Epithelial cell of esophagus (primary cell): ENCODE measurements around the gene BCAN.

Source experiments
- DNase-seq: peaks from one replicate; pipeline ENCODE4 v3.0.0; 2010; ENCODE audit warnings: low read depth
- H3K4me3 ChIP-seq: 2 replicates; pipeline ENCODE4 v1.5.1; 2011; ENCODE audit warnings: mild to moderate bottlenecking, low read length, control low read depth
- TF ChIP-seq, protein P1 (sequence below): IDR thresholded peaks from 2 replicates; pipeline ENCODE4 v1.5.1; 2011; ENCODE audit warnings: low read depth, mild to moderate bottlenecking, low read length, control low read depth, inconsistent platforms; ENCODE audit not compliant: insufficient read depth; ENCODE audit errors: missing control alignments

BCAN gene

DNA sequence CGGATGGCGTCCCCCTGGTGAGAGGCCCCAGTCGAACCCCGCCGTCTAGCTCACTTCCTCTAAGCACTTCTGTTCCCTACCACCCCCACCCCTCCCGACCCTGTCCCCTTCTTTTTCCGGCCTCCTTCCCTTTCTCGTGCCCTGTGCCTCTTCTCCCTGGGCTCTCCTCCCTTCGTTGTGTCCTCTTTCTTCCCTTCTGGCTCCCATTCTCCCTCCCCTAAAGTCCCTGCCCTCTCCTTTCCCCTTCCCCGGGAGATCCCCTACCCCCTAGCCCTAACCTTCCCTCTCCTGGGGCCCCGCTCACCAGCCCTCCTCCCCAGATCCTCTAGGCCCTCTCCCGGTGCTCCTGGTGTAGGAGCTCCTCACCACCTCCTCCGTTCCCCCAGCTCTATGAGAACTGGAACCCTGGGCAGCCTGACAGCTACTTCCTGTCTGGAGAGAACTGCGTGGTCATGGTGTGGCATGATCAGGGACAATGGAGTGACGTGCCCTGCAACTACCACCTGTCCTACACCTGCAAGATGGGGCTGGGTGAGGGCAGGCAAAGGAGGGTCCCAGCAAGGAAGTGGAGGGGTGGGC is 15.9 kb downstream of the BCAN start:
- DNase-seq = no peak
- H3K4me3 ChIP-seq = no peak overlapping the region
- TF ChIP-seq, protein P1, sequence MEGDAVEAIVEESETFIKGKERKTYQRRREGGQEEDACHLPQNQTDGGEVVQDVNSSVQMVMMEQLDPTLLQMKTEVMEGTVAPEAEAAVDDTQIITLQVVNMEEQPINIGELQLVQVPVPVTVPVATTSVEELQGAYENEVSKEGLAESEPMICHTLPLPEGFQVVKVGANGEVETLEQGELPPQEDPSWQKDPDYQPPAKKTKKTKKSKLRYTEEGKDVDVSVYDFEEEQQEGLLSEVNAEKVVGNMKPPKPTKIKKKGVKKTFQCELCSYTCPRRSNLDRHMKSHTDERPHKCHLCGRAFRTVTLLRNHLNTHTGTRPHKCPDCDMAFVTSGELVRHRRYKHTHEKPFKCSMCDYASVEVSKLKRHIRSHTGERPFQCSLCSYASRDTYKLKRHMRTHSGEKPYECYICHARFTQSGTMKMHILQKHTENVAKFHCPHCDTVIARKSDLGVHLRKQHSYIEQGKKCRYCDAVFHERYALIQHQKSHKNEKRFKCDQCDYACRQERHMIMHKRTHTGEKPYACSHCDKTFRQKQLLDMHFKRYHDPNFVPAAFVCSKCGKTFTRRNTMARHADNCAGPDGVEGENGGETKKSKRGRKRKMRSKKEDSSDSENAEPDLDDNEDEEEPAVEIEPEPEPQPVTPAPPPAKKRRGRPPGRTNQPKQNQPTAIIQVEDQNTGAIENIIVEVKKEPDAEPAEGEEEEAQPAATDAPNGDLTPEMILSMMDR = no peak

DNA sequence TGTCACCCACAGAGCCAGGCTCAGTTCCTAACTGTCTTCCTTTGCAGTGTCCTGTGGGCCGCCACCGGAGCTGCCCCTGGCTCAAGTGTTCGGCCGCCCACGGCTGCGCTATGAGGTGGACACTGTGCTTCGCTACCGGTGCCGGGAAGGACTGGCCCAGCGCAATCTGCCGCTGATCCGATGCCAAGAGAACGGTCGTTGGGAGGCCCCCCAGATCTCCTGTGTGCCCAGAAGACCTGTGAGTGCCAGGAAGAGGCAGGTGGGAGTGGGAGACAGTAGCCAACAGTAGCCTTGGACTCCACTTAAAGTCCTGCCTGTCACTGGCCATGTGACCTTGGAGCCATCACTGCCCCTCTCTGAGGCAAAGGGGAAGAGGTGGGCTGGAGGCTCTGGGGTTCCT is 16.6 kb downstream of the BCAN start:
- DNase-seq = no peak
- TF ChIP-seq, protein P1 = no peak
- no peak overlapping the region for H3K4me3 ChIP-seq

DNA sequence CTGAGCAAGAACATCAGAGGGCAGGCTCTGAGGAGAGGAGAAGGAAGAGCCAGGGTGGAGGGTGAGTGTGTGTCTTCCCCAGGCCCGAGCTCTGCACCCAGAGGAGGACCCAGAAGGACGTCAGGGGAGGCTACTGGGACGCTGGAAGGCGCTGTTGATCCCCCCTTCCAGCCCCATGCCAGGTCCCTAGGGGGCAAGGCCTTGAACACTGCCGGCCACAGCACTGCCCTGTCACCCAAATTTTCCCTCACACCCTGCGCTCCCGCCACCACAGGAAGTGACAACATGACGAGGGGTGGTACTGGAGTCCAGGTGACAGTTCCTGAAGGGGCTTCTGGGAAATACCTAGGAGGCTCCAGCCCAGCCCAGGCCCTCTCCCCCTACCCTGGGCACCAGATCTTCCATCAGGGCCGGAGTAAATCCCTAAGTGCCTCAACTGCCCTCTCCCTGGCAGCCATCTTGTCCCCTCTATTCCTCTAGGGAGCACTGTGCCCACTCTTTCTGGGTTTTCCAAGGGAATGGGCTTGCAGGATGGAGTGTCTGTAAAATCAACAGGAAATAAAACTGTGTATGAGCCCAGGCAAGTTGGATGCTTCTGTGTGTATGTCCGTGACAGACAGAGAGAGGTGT is 17.1 kb downstream of the BCAN start:
- no peak overlapping the region for H3K4me3 ChIP-seq
- TF ChIP-seq, protein P1 = no peak
- no peak for DNase-seq

DNA sequence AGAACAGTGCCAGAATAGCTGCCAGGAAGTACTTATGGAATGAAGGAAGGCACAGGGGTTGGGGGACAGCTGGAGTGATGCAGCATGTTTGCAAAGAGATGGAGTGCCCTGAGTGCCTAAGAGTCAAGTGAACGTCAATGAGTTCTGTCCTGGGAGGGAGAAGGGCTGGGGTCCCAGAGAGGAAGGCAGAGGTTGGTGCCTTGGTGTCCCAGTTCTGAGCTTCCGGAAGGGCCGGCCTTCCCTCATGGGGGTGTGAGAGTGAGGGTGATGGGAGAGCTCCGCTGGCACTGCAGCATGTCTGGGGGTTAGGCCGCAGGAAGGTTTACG is 17.7 kb downstream of the BCAN start:
- TF ChIP-seq, protein P1 = no peak
- DNase-seq = no peak
- no peak overlapping the region for H3K4me3 ChIP-seq

DNA sequence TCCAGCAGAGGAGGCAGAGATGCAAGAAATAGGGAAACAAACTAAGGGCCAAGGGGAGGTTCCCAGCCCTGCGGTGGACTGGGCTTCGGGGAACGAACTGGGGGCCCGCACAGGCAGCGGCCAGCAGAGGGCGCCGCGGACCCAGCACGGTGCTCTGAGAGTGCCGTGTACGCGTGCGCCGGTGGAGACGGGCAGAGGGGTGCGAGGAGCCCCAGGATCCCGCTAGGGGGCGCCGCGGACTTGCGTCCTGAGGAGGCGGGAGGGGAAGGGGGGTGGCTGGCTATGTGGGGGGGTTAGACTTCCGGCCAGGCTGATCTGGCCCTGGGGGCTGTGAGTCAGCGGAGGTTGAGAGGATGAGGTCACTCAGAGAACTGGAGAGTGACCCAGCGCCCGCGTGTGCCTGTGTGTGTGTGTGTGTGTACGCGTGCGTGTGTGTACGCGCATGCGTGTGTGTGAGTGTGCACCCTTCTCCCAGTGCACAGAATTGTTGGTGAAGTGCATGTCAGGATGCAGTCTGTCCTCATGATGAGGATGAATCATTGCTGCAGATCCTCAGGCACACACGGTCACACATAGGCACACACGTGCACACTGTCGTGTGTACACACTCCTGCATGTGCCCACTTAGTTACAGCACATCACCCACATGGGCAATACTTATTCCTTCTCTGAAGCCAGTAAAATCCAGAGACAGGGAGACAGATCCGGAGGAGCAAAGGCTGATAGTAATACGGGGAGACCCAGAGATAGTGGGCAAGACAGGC is 18.3 kb downstream of the BCAN start:
- peak overlapping the region; percentile 46 for H3K4me3 ChIP-seq
- peak; percentile 92 for DNase-seq
- TF ChIP-seq, protein P1 = peak; percentile 81

DNA sequence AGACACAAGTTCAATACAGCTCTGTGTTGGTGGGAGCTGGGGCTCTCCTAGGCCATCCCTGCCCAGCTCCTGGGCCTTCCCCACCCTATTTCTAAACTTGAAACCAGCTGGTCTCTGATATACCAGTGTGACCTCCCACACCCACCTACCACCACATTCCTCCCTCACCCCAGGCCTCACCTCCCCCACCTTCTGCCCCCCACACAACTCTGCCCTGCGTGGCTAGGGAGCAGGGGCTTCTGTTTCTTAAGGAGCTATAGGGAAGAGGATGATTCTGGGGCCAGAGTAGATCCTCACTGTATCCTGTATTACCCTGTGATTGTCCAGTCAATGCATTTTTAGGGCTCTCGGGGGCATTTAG is 18.8 kb downstream of the BCAN start:
- TF ChIP-seq, protein P1 = no peak
- H3K4me3 ChIP-seq = peak overlapping the region; percentile 46
- no peak for DNase-seq
